Stomach (tissue), 4 donors: Measurements from ENCODE around the gene LYRM4.

ENCODE experiments used
- CTCF ChIP-seq, 7 experiments: fragments of 450-650 bp in 4 of 7; fragments of 200-600 bp in 3 of 7; sonication (generic) in 3 of 7; IDR thresholded peaks; one replicate each; pipeline ENCODE4 v1.5.1; 2016 to 2019; ENCODE audit warnings: antibody characterized with exemption in 7 of 7, control low read depth in 2 of 7, mild to moderate bottlenecking in 1 of 7
- EP300 ChIP-seq: sonication (generic); formaldehyde crosslinking; IDR thresholded peaks from one replicate; pipeline ENCODE4 v1.6.1; 2017; ENCODE audit warnings: antibody characterized with exemption
- POLR2A ChIP-seq, 4 donors: fragments of 450-650 bp; IDR thresholded peaks; one replicate each; pipeline ENCODE4 v1.6.1; 2016; ENCODE audit warnings: antibody characterized with exemption in 4 of 4, control low read depth in 2 of 4, mild to moderate bottlenecking in 1 of 4, moderate library complexity in 1 of 4
- POLR2AphosphoS5 ChIP-seq, 3 donors: sonication (generic); formaldehyde crosslinking; IDR thresholded peaks; one replicate each; pipeline ENCODE4 v1.6.1; 2016; ENCODE audit warnings: antibody characterized with exemption in 3 of 3

GRCh38 chr6:5277589-5277988, 16.8 kb upstream of the LYRM4 start:
- TF ChIP-seq CTCF (IDR thresholded peaks at IDR 0.05): no peak
- no peak for TF ChIP-seq EP300
- TF ChIP-seq POLR2A (IDR thresholded peaks at IDR 0.05): no peak
- no peak for TF ChIP-seq POLR2AphosphoS5 (IDR thresholded peaks at IDR 0.05)
